ENCODE measurements around the gene KRT79.

GRCh38 chr12:52836491-52837412 lies 2.6 kb upstream of the KRT79 start:
- TF ChIP-seq, protein P1, sequence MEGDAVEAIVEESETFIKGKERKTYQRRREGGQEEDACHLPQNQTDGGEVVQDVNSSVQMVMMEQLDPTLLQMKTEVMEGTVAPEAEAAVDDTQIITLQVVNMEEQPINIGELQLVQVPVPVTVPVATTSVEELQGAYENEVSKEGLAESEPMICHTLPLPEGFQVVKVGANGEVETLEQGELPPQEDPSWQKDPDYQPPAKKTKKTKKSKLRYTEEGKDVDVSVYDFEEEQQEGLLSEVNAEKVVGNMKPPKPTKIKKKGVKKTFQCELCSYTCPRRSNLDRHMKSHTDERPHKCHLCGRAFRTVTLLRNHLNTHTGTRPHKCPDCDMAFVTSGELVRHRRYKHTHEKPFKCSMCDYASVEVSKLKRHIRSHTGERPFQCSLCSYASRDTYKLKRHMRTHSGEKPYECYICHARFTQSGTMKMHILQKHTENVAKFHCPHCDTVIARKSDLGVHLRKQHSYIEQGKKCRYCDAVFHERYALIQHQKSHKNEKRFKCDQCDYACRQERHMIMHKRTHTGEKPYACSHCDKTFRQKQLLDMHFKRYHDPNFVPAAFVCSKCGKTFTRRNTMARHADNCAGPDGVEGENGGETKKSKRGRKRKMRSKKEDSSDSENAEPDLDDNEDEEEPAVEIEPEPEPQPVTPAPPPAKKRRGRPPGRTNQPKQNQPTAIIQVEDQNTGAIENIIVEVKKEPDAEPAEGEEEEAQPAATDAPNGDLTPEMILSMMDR (IDR thresholded peaks at IDR 0.05; ENCODE audit: low read depth, low read length, missing input control) = no peak
- no peak for TF ChIP-seq REST (IDR thresholded peaks at IDR 0.05)
- TF ChIP-seq YY1 (IDR thresholded peaks at IDR 0.05) = no peak
